Esophagus (tissue), 2 donors: ENCODE results near the gene NFKB1. TPM values are rescaled to one million over a fixed set of nuclear protein-coding genes. Genes with fewer than 3 reads are reported as not detected.

Experiments used
- H3K27ac ChIP-seq, 2 donors: one replicate each; pipeline ENCODE4 v1.5.1; 2013; ENCODE audit warnings: low read depth in 2 of 2, mild to moderate bottlenecking in 2 of 2, inconsistent platforms in 1 of 2, low read length in 1 of 2, moderate library complexity in 1 of 2
- H3K27me3 ChIP-seq, 2 donors: one replicate each; pipeline ENCODE4 v1.6.1; 2013; ENCODE audit warnings: low read length in 2 of 2, control low read depth in 1 of 2, mild to moderate bottlenecking in 1 of 2; ENCODE audit not compliant: insufficient read depth in 2 of 2, control insufficient read depth in 1 of 2
- H3K36me3 ChIP-seq, 2 donors: one replicate each; pipeline ENCODE4 v1.6.1; 2013; ENCODE audit warnings: low read length in 1 of 2; ENCODE audit not compliant: control insufficient read depth in 2 of 2, insufficient read depth in 2 of 2
- H3K4me1 ChIP-seq, 2 donors: one replicate each; pipeline ENCODE4 v1.6.1; 2013; ENCODE audit warnings: low read length in 1 of 2; ENCODE audit not compliant: control insufficient read depth in 2 of 2, insufficient read depth in 2 of 2
- H3K4me3 ChIP-seq, 2 donors: one replicate each; pipeline ENCODE4 v1.5.1; 2013; ENCODE audit warnings: low read length in 2 of 2, mild to moderate bottlenecking in 2 of 2, low read depth in 1 of 2, moderate library complexity in 1 of 2
- H3K9me3 ChIP-seq, 2 donors: one replicate each; pipeline ENCODE4 v1.6.1; 2013; ENCODE audit warnings: mild to moderate bottlenecking in 2 of 2, low read depth in 1 of 2, low read length in 1 of 2, moderate library complexity in 1 of 2; ENCODE audit not compliant: control insufficient read depth in 2 of 2, insufficient read depth in 1 of 2
- WGBS, 2 donors: extraction: QIAGEN DNeasy Blood & Tissue Kit; methylation state at CpG; one replicate each; pipeline ENCODE4 v1.1.7; 2013; 5-methylcytosine and 5-hydroxymethylcytosine counted together
- polyA plus RNA-seq, 2 donors: library from polyadenylated mRNA; stranded (reverse); fragments of 200-250 nt; gene quantifications; one replicate each; pipeline ENCODE4 v1.2.3, GENCODE V29; 2013
- donor health status: healthy with polysubstance abuse.
- donor health status: Bipolar disorder and iron deficiency.

Gene NFKB1
- polyA plus RNA-seq, 2 donors: 6.9 to 16.5 TPM

DNA sequence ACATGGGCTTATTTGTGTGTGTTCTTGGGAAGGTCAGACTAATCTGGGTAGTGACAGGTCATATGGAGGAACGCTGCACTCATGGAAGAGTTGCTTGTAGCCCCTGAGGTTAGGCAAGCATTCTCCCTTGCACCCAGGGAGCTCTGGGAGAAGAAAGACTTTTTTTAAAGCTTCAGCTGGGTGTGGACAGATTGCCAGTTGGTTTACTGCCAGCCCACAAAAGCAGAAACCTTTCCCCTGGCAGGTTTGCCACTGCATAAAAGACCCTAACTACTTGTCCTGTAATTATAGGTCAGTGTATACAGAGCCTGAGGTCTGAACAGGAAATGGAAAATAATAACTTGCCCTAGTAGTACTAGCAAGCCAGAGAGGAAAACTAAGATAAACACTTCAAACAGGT, 7.4 kb upstream of the NFKB1 start:
- 49 to 63% methylated on average over 1 of the region's 1 CpG for WGBS, 2 donors
- Histone ChIP-seq H3K4me3 (no peak overlapping the region), H3K9me3 (no peaks in the 10 kb centered on the region), H3K4me1 (no peaks in the 10 kb centered on the region), H3K36me3 (no peaks in the 10 kb centered on the region), H3K27ac (no peak overlapping the region), H3K27me3 (no peaks in the 10 kb centered on the region)

DNA sequence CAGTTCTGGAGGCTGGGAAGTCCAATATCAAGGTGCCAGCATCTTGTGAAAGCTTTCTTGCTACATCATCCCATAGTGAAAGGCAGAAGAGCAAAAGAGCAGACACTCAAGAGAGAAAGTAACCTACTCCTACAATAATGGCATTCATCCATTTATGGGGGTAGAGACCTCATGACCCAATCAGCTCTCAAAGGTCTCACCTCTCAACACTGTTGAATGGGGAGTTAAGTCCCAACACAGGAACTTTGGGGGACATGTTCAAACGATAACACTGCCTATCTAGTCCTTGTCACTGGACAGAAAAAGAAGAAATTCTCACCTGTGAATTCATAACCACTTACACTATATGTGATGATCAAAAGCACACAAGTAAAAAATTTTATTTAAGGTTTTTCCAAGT, 6.6 kb upstream of the NFKB1 start:
- no peak overlapping the region for H3K4me3 ChIP-seq
- H3K27ac ChIP-seq: no peak overlapping the region
- WGBS, 2 donors: 90 to 96% methylated on average over 1 of the region's 1 CpG
- H3K9me3 ChIP-seq: no peaks in the 10 kb centered on the region
- H3K36me3 ChIP-seq: no peaks in the 10 kb centered on the region
- no peaks in the 10 kb centered on the region for H3K27me3 ChIP-seq
- no peaks in the 10 kb centered on the region for H3K4me1 ChIP-seq

DNA sequence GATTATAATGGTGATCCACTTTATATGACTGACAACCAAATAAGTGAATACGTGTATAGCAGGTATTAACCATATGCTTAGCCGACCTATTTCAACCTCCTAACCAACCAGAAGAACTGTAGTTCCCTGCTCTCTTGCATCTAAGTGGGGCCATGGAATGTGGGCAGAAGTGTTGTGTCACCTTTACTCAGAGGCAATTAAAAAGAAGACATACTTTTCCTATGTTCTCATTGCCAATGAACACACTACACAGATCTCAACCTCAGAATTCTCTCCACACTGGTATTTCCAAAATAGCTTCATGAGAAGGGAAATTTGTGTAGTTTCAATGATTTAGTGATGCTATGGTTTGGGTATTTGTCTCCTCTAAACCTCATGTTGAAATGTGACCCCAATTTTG, 3.2 kb upstream of the NFKB1 start:
- H3K4me3 ChIP-seq: no peak overlapping the region
- WGBS, 2 donors: 88 to 91% methylated on average over 2 of the region's 2 CpGs

DNA sequence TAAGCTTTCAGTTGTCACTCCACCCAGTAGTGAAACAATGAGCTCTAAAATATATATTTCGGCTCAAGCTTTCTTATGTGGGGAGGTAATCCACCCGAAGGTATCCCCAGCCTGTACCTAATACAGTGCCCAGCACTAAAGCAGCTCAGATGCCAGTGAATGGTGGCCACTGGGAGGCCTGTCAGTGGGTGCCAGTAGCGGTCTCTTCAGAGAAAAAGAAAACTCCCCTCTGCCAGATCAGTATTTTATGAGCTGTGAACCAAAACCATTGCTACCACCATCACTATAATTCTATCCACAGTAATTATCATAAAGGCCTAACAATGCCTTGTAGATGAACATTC, 835 bp upstream of the NFKB1 start:
- H3K4me3 ChIP-seq: peak overlapping the region in 1 of 2 donors; percentile 93
- no peaks in the 10 kb centered on the region for H3K9me3 ChIP-seq
- WGBS, 2 donors: 40 to 48% methylated on average over 3 of the region's 3 CpGs
- no peaks in the 10 kb centered on the region for H3K36me3 ChIP-seq
- H3K27me3 ChIP-seq: no peaks in the 10 kb centered on the region
- peak overlapping the region; percentile 54 to 99 for H3K27ac ChIP-seq
- H3K4me1 ChIP-seq: no peaks in the 10 kb centered on the region

More for the DNA sequence above, 3.2 kb upstream of the NFKB1 start:
- H3K4me1 ChIP-seq: no peaks in the 10 kb centered on the region
- H3K27me3 ChIP-seq: no peaks in the 10 kb centered on the region
- no peaks in the 10 kb centered on the region for H3K9me3 ChIP-seq
- H3K36me3 ChIP-seq: no peaks in the 10 kb centered on the region
- no peak overlapping the region for H3K27ac ChIP-seq

DNA sequence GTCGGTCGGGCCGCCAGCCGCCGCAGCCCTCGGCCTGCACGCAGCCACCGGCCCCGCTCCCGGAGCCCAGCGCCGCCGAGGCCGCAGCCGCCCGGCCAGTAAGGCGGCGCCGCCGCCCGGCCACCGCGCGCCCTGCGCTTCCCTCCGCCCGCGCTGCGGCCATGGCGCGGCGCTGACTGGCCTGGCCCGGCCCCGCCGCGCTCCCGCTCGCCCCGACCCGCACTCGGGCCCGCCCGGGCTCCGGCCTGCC, 213 bp downstream of the NFKB1 start:
- H3K4me1 ChIP-seq: no peaks in the 10 kb centered on the region
- 0 to 1% methylated on average over 25 to 44 of the region's 44 CpGs for WGBS, 2 donors

DNA sequence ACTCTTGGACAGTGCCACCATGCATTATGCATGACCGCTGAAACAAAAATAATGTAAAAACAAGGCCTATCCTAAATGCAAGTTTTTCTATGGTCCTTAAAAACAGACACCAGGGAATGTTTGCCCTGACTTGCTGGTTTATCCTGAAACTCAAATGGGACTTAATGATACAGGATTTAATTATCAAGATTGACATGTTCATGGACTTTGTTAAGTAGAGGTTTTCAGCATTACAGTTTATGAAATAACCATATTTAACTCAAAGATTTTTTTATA, 1.3 kb downstream of the NFKB1 start:
- H3K27me3 ChIP-seq: no peaks in the 10 kb centered on the region
- peak overlapping the region; percentile 86 to 93 for H3K4me3 ChIP-seq
- 7 to 9% methylated on average over 1 of the region's 1 CpG for WGBS, 2 donors
- H3K9me3 ChIP-seq: no peaks in the 10 kb centered on the region
- no peaks in the 10 kb centered on the region for H3K36me3 ChIP-seq
- H3K27ac ChIP-seq: peak overlapping the region; percentile 56 to 98
- no peaks in the 10 kb centered on the region for H3K4me1 ChIP-seq

More for the DNA sequence above, 213 bp downstream of the NFKB1 start:
- peak overlapping the region; percentile 86 to 93 for H3K4me3 ChIP-seq
- no peaks in the 10 kb centered on the region for H3K9me3 ChIP-seq
- H3K27ac ChIP-seq: peak overlapping the region; percentile 98 to 99
- H3K27me3 ChIP-seq: no peaks in the 10 kb centered on the region
- no peaks in the 10 kb centered on the region for H3K36me3 ChIP-seq

DNA sequence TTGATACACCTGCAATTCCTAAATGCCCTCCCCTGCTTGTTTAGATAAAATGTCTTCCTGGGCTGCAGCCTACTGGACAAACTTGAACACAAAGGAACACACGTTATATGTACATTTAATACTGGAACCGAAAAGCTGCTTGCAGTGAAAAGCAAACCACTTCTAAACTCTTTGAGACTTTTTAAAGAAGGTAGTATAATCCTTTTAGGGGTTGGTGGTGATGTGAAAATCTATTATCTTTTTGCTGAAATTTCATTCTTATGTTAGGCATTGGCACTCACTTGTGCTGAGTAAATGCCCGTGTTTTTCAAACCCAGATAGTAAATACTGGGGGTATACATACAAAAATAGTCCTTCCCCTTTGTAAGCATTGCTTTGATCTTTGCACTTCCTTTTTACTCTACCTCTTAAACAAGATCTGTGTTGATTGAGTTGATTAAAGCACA, 2.2 kb downstream of the NFKB1 start:
- no peaks in the 10 kb centered on the region for H3K27me3 ChIP-seq
- no peaks in the 10 kb centered on the region for H3K4me1 ChIP-seq
- H3K27ac ChIP-seq: no peak overlapping the region
- peak overlapping the region in 1 of 2 donors; percentile 29 for H3K4me3 ChIP-seq
- 11 to 19% methylated on average over 3 of the region's 3 CpGs for WGBS, 2 donors
- no peaks in the 10 kb centered on the region for H3K9me3 ChIP-seq
- H3K36me3 ChIP-seq: no peaks in the 10 kb centered on the region

DNA sequence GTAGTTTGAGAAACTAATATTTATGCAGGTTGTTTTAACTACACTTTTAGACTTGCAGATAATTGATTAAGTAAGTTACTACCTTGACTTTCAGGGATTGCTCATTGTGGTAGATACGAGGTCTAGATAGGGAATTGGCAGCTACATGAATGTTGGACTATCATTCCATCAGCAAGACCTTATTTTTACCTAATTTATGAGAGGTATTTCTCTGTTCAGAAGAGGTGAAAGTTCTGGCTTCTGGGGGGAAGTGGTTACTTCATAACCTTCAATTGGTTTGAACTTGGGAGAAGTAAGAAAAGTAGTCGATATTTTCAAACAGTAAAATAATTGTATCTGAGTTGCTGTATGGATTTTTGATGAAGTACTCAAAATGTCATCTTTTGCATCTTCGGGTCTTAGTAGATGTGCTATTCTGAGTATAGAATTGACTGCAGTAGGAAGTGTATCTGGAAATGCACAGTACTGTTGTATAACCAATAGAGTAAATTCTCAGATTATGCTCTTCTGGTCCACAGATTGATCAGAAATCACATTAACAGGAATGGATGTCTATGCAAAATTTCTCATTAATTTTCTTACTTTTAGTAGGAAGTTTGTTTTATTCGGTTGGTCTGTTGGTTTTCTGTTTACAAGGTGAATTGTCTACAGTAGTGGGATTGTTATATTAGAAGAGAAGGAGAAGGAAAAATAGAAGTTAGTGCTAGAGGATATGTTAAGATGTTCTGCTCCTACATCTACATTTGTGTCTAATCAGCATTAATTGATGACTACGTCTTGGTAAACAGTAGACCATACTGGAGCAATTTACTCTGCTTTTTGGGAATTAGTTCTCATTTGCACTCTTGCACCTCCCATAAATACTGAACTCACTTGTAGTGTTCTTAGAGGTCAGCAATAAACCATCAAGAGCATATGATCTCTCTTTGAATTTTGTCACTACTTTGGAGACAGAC, 3.0 kb downstream of the NFKB1 start:
- Histone ChIP-seq H3K4me1 (no peaks in the 10 kb centered on the region), H3K36me3 (no peaks in the 10 kb centered on the region), H3K9me3 (no peaks in the 10 kb centered on the region), H3K27ac (no peak overlapping the region), H3K4me3 (no peak overlapping the region), H3K27me3 (no peaks in the 10 kb centered on the region)
- 47 to 55% methylated on average over 5 of the region's 5 CpGs for WGBS, 2 donors

DNA sequence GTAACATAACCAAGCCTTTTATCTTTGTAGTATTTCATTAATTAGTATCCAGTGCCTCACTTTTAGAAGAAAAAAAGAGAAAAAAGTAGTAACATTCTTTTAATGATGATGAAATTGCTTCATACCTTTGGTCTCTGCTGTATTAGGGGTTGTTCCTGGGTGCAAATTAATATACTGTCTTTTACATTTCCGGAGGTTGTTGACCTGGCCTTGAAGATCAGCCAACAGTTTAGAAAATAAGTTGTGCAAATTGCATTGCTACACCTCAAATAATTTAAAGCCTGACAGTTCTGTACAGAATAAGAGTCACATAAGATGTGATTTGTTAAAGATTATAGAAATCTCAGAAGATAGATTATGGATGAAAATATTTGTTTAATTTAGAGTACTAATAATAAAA, 3.8 kb downstream of the NFKB1 start:
- Histone ChIP-seq H3K36me3 (no peaks in the 10 kb centered on the region), H3K27ac (no peak overlapping the region), H3K4me3 (no peak overlapping the region), H3K4me1 (no peaks in the 10 kb centered on the region), H3K27me3 (no peaks in the 10 kb centered on the region), H3K9me3 (no peaks in the 10 kb centered on the region)
- WGBS, 2 donors: 21 to 36% methylated on average over 1 of the region's 1 CpG

DNA sequence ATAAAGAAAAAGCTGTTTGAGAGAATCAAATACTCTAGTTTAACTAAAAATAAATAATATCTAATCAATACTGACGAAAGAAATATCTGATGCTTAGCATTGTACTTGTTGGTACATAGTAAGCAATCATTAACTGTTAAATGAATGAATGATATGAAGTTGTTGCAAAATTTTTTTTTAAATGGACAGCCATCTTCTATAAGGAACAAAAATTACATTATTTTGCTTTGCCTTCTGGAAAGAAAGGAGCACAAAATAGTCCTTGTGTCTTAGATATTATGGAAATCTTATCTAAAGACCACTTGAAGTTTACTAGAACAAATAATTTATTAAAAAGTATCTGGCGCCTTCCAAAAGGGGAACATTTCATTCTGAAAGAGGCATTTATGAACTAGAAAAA, 4.5 kb downstream of the NFKB1 start:
- H3K4me1 ChIP-seq: no peaks in the 10 kb centered on the region

More for the DNA sequence above, 4.5 kb downstream of the NFKB1 start:
- Histone ChIP-seq H3K4me3 (no peak overlapping the region), H3K9me3 (no peaks in the 10 kb centered on the region), H3K27ac (no peak overlapping the region), H3K36me3 (no peaks in the 10 kb centered on the region), H3K27me3 (no peaks in the 10 kb centered on the region)
- 84 to 91% methylated on average over 2 of the region's 2 CpGs for WGBS, 2 donors
